ENCODE data around the gene PLP2.

GRCh38 chrX:49212209-49212608 is 40.5 kb downstream of the PLP2 start:
- TF ChIP-seq CTCF (IDR thresholded peaks at IDR 0.05; ENCODE audit: poor library complexity) (no peak), EZH2 (IDR thresholded peaks at IDR 0.05; ENCODE audit: borderline replicate concordance) (no peak), EZH2phosphoT487 (IDR thresholded peaks at IDR 0.05; ENCODE audit: low read depth, severe bottlenecking, unreplicated experiment) (no peak)
